ENCODE results near the gene FBXL13.
"Not testable (repeated sequence)": the region's sequence is repeated elsewhere in the genome, so short reads cannot be mapped to it uniquely, and the experiment has no call there.

Gene FBXL13
- 1.3 to 2.1 reads per million in 2 experiments for total RNA-seq

- peak; percentile 86 for DNase-seq (ENCODE audit: low read depth)
These were observed at the start of gene FBXL13, which contains the start of gene ARMC10 for GRCh38 chr7:103074519-103075336. Gene FBXL13 (minus strand): TSS chr7:103074796. Gene ARMC10 (plus strand): TSS chr7:103075140. CDS start chr7:103075273, 133 bp downstream.

GRCh38 chr7:103123529-103123928 lies 48.9 kb upstream of the FBXL13 start:
- no peak for DNase-seq (ENCODE audit: low read depth)

GRCh38 chr7:103121641-103122040 lies 47.0 kb upstream of the FBXL13 start:
- DNase-seq (ENCODE audit: low read depth), result no peak

GRCh38 chr7:103120362-103120761 lies 45.8 kb upstream of the FBXL13 start:
- DNase-seq (ENCODE audit: low read depth), result no peak

- DNase-seq (ENCODE audit: low read depth), result no peak
These were observed 45.2 kb upstream of the FBXL13 start for GRCh38 chr7:103119791-103120291.

GRCh38 chr7:103117465-103117864 lies 42.9 kb upstream of the FBXL13 start:
- no peak for DNase-seq (ENCODE audit: low read depth)

GRCh38 chr7:103116991-103117390 lies 42.4 kb upstream of the FBXL13 start:
- DNase-seq (ENCODE audit: low read depth), result no peak

- no peak for DNase-seq (ENCODE audit: low read depth)
These were observed 41.9 kb upstream of the FBXL13 start for GRCh38 chr7:103116511-103116910.

GRCh38 chr7:103115771-103116170 lies 41.2 kb upstream of the FBXL13 start:
- no peak for DNase-seq (ENCODE audit: low read depth)

- DNase-seq (ENCODE audit: low read depth), result no peak
These were observed 40.0 kb upstream of the FBXL13 start for GRCh38 chr7:103114576-103115008.

GRCh38 chr7:103113164-103113563 lies 38.6 kb upstream of the FBXL13 start:
- no peak for DNase-seq (ENCODE audit: low read depth)

- DNase-seq (ENCODE audit: low read depth), result not testable (repeated sequence)
These were observed 32.1 kb upstream of the FBXL13 start for GRCh38 chr7:103106703-103107070.

GRCh38 chr7:103106005-103106702 lies 31.6 kb upstream of the FBXL13 start:
- no peak for DNase-seq (ENCODE audit: low read depth)

- no peak for DNase-seq (ENCODE audit: low read depth)
These were observed 26.9 kb upstream of the FBXL13 start for GRCh38 chr7:103101543-103101942.

GRCh38 chr7:103100348-103100747 lies 25.8 kb upstream of the FBXL13 start:
- no peak for DNase-seq (ENCODE audit: low read depth)

GRCh38 chr7:103097041-103097440 lies 22.4 kb upstream of the FBXL13 start:
- no peak for DNase-seq (ENCODE audit: low read depth)

GRCh38 chr7:103095558-103095957 lies 21.0 kb upstream of the FBXL13 start:
- not testable (repeated sequence) for DNase-seq (ENCODE audit: low read depth)

- DNase-seq (ENCODE audit: low read depth), result no peak
These were observed 19.5 kb upstream of the FBXL13 start for GRCh38 chr7:103094102-103094501.

- DNase-seq (ENCODE audit: low read depth), result no peak
These were observed 18.8 kb upstream of the FBXL13 start for GRCh38 chr7:103093429-103093828.

GRCh38 chr7:103092321-103092720 lies 17.7 kb upstream of the FBXL13 start:
- not testable (repeated sequence) for DNase-seq (ENCODE audit: low read depth)

GRCh38 chr7:103083210-103083609 lies 8.6 kb upstream of the FBXL13 start:
- DNase-seq (ENCODE audit: low read depth), result no peak

- no peak for DNase-seq (ENCODE audit: low read depth)
These were observed 7.9 kb upstream of the FBXL13 start for GRCh38 chr7:103082497-103082896.

- no peak for DNase-seq (ENCODE audit: low read depth)
These were observed 6.3 kb upstream of the FBXL13 start for GRCh38 chr7:103080923-103081322.
